Caco-2 (cell line): Measurements from ENCODE around the gene C4orf54. TPM values are rescaled to one million over a fixed set of nuclear protein-coding genes. Genes with fewer than 3 reads are reported as not detected.

Source experiments
- BruUV-seq: library from RNA; stranded (reverse); fragments of 400-500 nt; replicated peaks from 2 replicates; lab custom pipeline; 2021; lab: Mats Ljungman, UMichigan
- CTCF ChIA-PET: fragments of 300-600 bp; sonication (Branson Sonifier 250); formaldehyde crosslinking; loops from one replicate; lab custom pipeline; 2022; ENCODE audit warnings: antibody characterized with exemption; lab: Charles Lee
- POLR2A ChIA-PET: fragments of 300-600 bp; sonication (Branson Sonifier 250); formaldehyde crosslinking; loops from one replicate; lab custom pipeline; 2022; ENCODE audit warnings: antibody characterized with exemption; lab: Charles Lee
- DNase-seq, 2 experiments: peaks; one replicate each; pipeline versions ENCODE4 v3.0.0 to v3.0.0-alpha.2; 2020 to 2022
- H3K27me3 ChIP-seq: replicated peaks from 2 replicates; pipeline ENCODE4 v1.6.0; 2011; ENCODE audit warnings: low read length; ENCODE audit not compliant: control insufficient read depth, insufficient read depth
- H3K36me3 ChIP-seq: 2 replicates; pipeline ENCODE4 v1.5.1; 2011; ENCODE audit warnings: low read length; ENCODE audit not compliant: control insufficient read depth, insufficient read depth
- H3K4me1 ChIP-seq: fragments of 250-450 bp; sonication (Bioruptor Pico); 2 replicates; pipeline ENCODE4 v1.5.1; 2020; ENCODE audit warnings: mild to moderate bottlenecking
- H3K4me3 ChIP-seq: 2 replicates; pipeline ENCODE4 v1.5.1; 2011; ENCODE audit warnings: low read depth, mild to moderate bottlenecking, control low read depth, low read length
- H3K9me3 ChIP-seq: fragments of 250-450 bp; sonication (Bioruptor Pico); 2 replicates; pipeline ENCODE4 v1.5.1; 2020; ENCODE audit warnings: mild to moderate bottlenecking, moderate library complexity
- H3K27ac Mint-ChIP-seq: one replicate; pipeline ENCODE4 v1.8.0; 2022; ENCODE audit warnings: mixed read lengths; ENCODE audit not compliant: unreplicated experiment
- H3K27me3 Mint-ChIP-seq: one replicate; pipeline ENCODE4 v1.8.0; 2022; ENCODE audit warnings: mixed read lengths; ENCODE audit not compliant: insufficient read depth, unreplicated experiment
- H3K36me3 Mint-ChIP-seq: one replicate; pipeline ENCODE4 v1.8.0; 2022; ENCODE audit warnings: mild to moderate bottlenecking, mixed read lengths; ENCODE audit not compliant: insufficient read depth, unreplicated experiment
- H3K4me1 Mint-ChIP-seq: one replicate; pipeline ENCODE4 v1.8.0; 2022; ENCODE audit warnings: low read depth, mixed read lengths; ENCODE audit not compliant: unreplicated experiment
- H3K4me3 Mint-ChIP-seq: one replicate; pipeline ENCODE4 v1.8.0; 2022; ENCODE audit warnings: mild to moderate bottlenecking, moderate library complexity, mixed read lengths; ENCODE audit not compliant: unreplicated experiment
- H3K9me3 Mint-ChIP-seq: one replicate; pipeline ENCODE4 v1.8.0; 2022; ENCODE audit warnings: mixed read lengths; ENCODE audit not compliant: unreplicated experiment
- CTCF ChIP-seq, 2 experiments: fragments of 200-600 bp in 1 of 2; IDR thresholded peaks; 1 replicate in 1 of 2; 2 replicates in 1 of 2; pipeline versions ENCODE4 v1.5.1 to v1.8.0; 2011 to 2022; ENCODE audit warnings: antibody characterized with exemption in 1 of 2, control low read depth in 1 of 2, inconsistent platforms in 1 of 2, low read depth in 1 of 2, low read length in 1 of 2, mild to moderate bottlenecking in 1 of 2, moderate library complexity in 1 of 2; ENCODE audit not compliant: insufficient read depth in 1 of 2, severe bottlenecking in 1 of 2, unreplicated experiment in 1 of 2
- intact Hi-C: fragments of 100-400 bp; cut with micrococcal nuclease; formaldehyde crosslinking; loops from one replicate; pipeline ENCODE4 v1.10.0; 2022; ENCODE audit not compliant: unreplicated experiment
- total RNA-seq: library from RNA; stranded (reverse); gene quantifications from 2 replicates; pipeline ENCODE4 v1.2.3, GENCODE V29; 2022

The C4orf54 gene
- total RNA-seq, 1 experiment from 2014 or later = not detected

- POLR2A ChIA-PET = no interaction called here
- Histone ChIP-seq H3K27me3 (no peaks in the 10 kb centered on the region), H3K9me3 (no peaks in the 10 kb centered on the region), H3K4me3 (no peak overlapping the region), H3K4me1 (no peaks in the 10 kb centered on the region), H3K36me3 (no peaks in the 10 kb centered on the region)
- Mint-ChIP-seq H3K27ac (no peak overlapping the region), H3K27me3 (no peaks in the 10 kb centered on the region), H3K9me3 (no peaks in the 10 kb centered on the region), H3K4me3 (no peak overlapping the region), H3K36me3 (no peaks in the 10 kb centered on the region), H3K4me1 (peaks cover 5% of the 10 kb centered on the region)
- no TSS peak for BruUV-seq
- CTCF ChIA-PET = no interaction called here
- DNase-seq = no peak
- intact Hi-C loops = no loop called here
- TF ChIP-seq CTCF (IDR thresholded peaks at IDR 0.05; ENCODE audit: insufficient read depth in 1 of 2, low read depth in 1 of 2, low read length in 1 of 2, severe bottlenecking in 1 of 2, unreplicated experiment in 1 of 2) = no peak
Measured at GRCh38 chr4:99625369-99625768, 32.3 kb downstream of the C4orf54 start.

- Mint-ChIP-seq H3K27me3 (no peaks in the 10 kb centered on the region), H3K27ac (no peak overlapping the region), H3K9me3 (no peaks in the 10 kb centered on the region), H3K4me3 (no peak overlapping the region), H3K4me1 (no peaks in the 10 kb centered on the region), H3K36me3 (no peaks in the 10 kb centered on the region)
- BruUV-seq = no TSS peak
- Histone ChIP-seq H3K36me3 (no peaks in the 10 kb centered on the region), H3K4me3 (no peak overlapping the region), H3K9me3 (no peaks in the 10 kb centered on the region), H3K27me3 (no peaks in the 10 kb centered on the region), H3K4me1 (no peaks in the 10 kb centered on the region)
- ChIA-PET CTCF (no interaction called here), POLR2A (no interaction called here)
- no peak for DNase-seq
- TF ChIP-seq CTCF (IDR thresholded peaks at IDR 0.05; ENCODE audit: insufficient read depth in 1 of 2, low read depth in 1 of 2, low read length in 1 of 2, severe bottlenecking in 1 of 2, unreplicated experiment in 1 of 2) = no peak
- intact Hi-C loops = no loop called here
Measured at GRCh38 chr4:99624141-99624719, 33.4 kb downstream of the C4orf54 start.

- Histone ChIP-seq H3K36me3 (no peaks in the 10 kb centered on the region), H3K4me1 (no peaks in the 10 kb centered on the region), H3K9me3 (no peaks in the 10 kb centered on the region), H3K4me3 (no peak overlapping the region), H3K27me3 (no peaks in the 10 kb centered on the region)
- no peak for DNase-seq
- ChIA-PET CTCF (no interaction called here), POLR2A (no interaction called here)
- no peak overlapping the region for H3K27ac Mint-ChIP-seq
- no TSS peak for BruUV-seq
- H3K27me3 Mint-ChIP-seq = no peaks in the 10 kb centered on the region
- no peak overlapping the region for H3K4me3 Mint-ChIP-seq
- no peak for TF ChIP-seq CTCF (IDR thresholded peaks at IDR 0.05; ENCODE audit: insufficient read depth in 1 of 2, low read depth in 1 of 2, low read length in 1 of 2, severe bottlenecking in 1 of 2, unreplicated experiment in 1 of 2)
- intact Hi-C loops = no loop called here
- no peaks in the 10 kb centered on the region for H3K36me3 Mint-ChIP-seq
- no peaks in the 10 kb centered on the region for H3K4me1 Mint-ChIP-seq
- no peaks in the 10 kb centered on the region for H3K9me3 Mint-ChIP-seq
Measured at GRCh38 chr4:99622341-99622740, 35.3 kb downstream of the C4orf54 start.
